ENCODE measurements around the gene STOM. TPM values are rescaled to one million over a fixed set of nuclear protein-coding genes. Genes with fewer than 3 reads are reported as not detected.

The STOM gene
- total and polyA plus RNA-seq, 10 of the 15 experiments (the other 5 are each of a cell fraction or from before 2014, with no cell fraction given) = 6.7 to 47.4 (median 39.8) TPM

DNA sequence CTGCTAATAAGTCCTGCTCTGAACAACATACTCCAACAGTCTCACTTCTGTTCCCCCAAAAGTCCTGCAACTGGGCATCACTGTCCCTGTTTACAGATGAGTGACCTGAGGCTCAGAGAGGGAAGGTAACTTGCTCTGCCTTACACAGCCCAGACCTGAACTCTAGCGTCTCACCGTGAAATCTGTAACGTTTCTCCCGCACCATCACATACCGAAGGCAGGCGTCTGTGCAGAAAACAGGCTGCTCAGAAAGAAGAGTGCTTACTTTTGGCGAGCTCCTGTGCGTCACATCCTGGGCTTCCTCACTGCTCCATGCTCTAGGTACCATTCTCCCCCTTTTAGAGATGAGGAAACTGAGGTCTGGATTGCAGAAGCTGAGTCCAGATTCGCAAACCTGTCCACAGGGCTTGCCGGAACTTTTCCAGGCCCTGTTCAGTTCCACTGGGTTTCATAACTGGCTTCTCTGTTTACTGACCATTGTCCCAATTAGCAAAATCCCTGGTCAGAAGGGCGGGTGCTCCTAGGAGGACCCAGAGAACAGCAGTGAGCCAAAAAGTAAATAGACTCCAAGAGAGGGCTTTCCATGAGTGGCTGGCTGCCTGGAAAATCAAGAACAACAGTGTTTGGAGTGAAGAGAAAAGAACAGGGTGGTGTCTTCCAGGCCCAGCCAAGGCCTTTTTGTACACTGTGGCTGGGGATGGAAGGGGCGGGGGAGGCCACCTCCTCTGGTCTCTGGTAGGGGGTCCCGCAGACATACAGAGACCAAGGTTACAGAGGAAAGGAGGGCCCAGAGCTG lies 75.0 kb downstream of the STOM start:
- BruUV-seq (replicated peaks) = no TSS peak
- H3K9ac ChIP-seq (ENCODE audit: control insufficient read depth, insufficient read depth, low read length) = no peak overlapping the region
- H3K4me3 ChIP-seq = no peak overlapping the region
- in situ Hi-C loops (cut with MboI) = no loop called here
- H3K27me3 ChIP-seq (replicated peaks in 1 of 2; ENCODE audit: control insufficient read depth in 2 of 2, insufficient read depth in 2 of 2, low read length in 1 of 2) = no peaks in the 10 kb centered on the region
- no peak overlapping the region for H3K27ac ChIP-seq (ENCODE audit: control insufficient read depth, insufficient read depth)
- H3K4me2 ChIP-seq (ENCODE audit: control insufficient read depth, insufficient read depth) = no peak overlapping the region
- ChIA-PET RAD21 (ENCODE audit: unreplicated experiment) (no interaction called here), SMC1A (ENCODE audit: uncharacterized antibody, unreplicated experiment) (no interaction called here), CTCF (interaction anchor here (1.7 kb wide), 1 partner anchor 346 kb away, joined by 4 read pairs; no protein-coding TSS in a partner anchor), POLR2A (no interaction called here)
- DNase-seq (ENCODE audit: low read depth, low spot score) (no peak), ATAC-seq (no peak), FAIRE-seq (no peak)
- H3K79me2 ChIP-seq (ENCODE audit: control insufficient read depth, insufficient read depth, low read length) = no peaks in the 10 kb centered on the region
- no peaks in the 10 kb centered on the region for H3K36me3 ChIP-seq (ENCODE audit: control insufficient read depth in 2 of 2, insufficient read depth in 2 of 2, low read length in 1 of 2)
- H2AFZ ChIP-seq (ENCODE audit: control insufficient read depth, low read depth, low read length) = no peak overlapping the region
- intact Hi-C loops (cut with micrococcal nuclease; ENCODE audit: unreplicated experiment) = no loop called here
- H3K4me1 ChIP-seq (ENCODE audit: control insufficient read depth, insufficient read depth, low read length) = peaks cover 4% of the 10 kb centered on the region; the same call in 1 of the 2 replicates
- no peak for TF ChIP-seq NRF1 (conservative IDR thresholded peaks at IDR 0.05; ENCODE audit: low read depth, low read length)
- TF ChIP-seq KAT2A (conservative IDR thresholded peaks at IDR 0.05; ENCODE audit: control insufficient read depth, low read depth, low read length) = no peak
- TF ChIP-seq ZSCAN29 (IDR thresholded peaks at IDR 0.05) = no peak
- no peak for TF ChIP-seq SIN3A (IDR thresholded peaks at IDR 0.05; ENCODE audit: low read depth, low read length)
- no peak for TF ChIP-seq HDAC2 (IDR thresholded peaks at IDR 0.05)
- TF ChIP-seq PAX5 (IDR thresholded peaks at IDR 0.05; ENCODE audit: borderline replicate concordance, low read depth, low read length) = no peak
- TF ChIP-seq POLR2AphosphoS5 (IDR thresholded peaks at IDR 0.05; ENCODE audit: low read length) = no peak
- TF ChIP-seq, protein P1, sequence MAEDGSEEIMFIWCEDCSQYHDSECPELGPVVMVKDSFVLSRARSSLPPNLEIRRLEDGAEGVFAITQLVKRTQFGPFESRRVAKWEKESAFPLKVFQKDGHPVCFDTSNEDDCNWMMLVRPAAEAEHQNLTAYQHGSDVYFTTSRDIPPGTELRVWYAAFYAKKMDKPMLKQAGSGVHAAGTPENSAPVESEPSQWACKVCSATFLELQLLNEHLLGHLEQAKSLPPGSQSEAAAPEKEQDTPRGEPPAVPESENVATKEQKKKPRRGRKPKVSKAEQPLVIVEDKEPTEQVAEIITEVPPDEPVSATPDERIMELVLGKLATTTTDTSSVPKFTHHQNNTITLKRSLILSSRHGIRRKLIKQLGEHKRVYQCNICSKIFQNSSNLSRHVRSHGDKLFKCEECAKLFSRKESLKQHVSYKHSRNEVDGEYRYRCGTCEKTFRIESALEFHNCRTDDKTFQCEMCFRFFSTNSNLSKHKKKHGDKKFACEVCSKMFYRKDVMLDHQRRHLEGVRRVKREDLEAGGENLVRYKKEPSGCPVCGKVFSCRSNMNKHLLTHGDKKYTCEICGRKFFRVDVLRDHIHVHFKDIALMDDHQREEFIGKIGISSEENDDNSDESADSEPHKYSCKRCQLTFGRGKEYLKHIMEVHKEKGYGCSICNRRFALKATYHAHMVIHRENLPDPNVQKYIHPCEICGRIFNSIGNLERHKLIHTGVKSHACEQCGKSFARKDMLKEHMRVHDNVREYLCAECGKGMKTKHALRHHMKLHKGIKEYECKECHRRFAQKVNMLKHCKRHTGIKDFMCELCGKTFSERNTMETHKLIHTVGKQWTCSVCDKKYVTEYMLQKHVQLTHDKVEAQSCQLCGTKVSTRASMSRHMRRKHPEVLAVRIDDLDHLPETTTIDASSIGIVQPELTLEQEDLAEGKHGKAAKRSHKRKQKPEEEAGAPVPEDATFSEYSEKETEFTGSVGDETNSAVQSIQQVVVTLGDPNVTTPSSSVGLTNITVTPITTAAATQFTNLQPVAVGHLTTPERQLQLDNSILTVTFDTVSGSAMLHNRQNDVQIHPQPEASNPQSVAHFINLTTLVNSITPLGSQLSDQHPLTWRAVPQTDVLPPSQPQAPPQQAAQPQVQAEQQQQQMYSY (CRISPR knock-in tag; IDR thresholded peaks at IDR 0.05) = no peak
- TF ChIP-seq, protein P2, sequence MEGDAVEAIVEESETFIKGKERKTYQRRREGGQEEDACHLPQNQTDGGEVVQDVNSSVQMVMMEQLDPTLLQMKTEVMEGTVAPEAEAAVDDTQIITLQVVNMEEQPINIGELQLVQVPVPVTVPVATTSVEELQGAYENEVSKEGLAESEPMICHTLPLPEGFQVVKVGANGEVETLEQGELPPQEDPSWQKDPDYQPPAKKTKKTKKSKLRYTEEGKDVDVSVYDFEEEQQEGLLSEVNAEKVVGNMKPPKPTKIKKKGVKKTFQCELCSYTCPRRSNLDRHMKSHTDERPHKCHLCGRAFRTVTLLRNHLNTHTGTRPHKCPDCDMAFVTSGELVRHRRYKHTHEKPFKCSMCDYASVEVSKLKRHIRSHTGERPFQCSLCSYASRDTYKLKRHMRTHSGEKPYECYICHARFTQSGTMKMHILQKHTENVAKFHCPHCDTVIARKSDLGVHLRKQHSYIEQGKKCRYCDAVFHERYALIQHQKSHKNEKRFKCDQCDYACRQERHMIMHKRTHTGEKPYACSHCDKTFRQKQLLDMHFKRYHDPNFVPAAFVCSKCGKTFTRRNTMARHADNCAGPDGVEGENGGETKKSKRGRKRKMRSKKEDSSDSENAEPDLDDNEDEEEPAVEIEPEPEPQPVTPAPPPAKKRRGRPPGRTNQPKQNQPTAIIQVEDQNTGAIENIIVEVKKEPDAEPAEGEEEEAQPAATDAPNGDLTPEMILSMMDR (IDR thresholded peaks at IDR 0.05 in 2 of 3, conservative IDR thresholded peaks at IDR 0.05 in 1 of 3; ENCODE audit: control insufficient read depth in 2 of 3, extremely low read depth in 1 of 3, insufficient read depth in 1 of 3, low read depth in 3 of 3, low read length in 3 of 3) = no peak
- TF ChIP-seq USF1 (IDR thresholded peaks at IDR 0.05; ENCODE audit: borderline replicate concordance, extremely low read length, insufficient read depth, low read depth, low read length) = no peak
- no peak for TF ChIP-seq EZH2 (IDR thresholded peaks at IDR 0.05; ENCODE audit: borderline replicate concordance, control insufficient read depth, low read depth, low read length)
- no peak for TF ChIP-seq BCL11A (IDR thresholded peaks at IDR 0.05; ENCODE audit: low read depth, low read length)
- TF ChIP-seq RAD51 (IDR thresholded peaks at IDR 0.05) = no peak
- no peak for TF ChIP-seq TARDBP (IDR thresholded peaks at IDR 0.05; ENCODE audit: borderline replicate concordance)
- H4K20me1 ChIP-seq (ENCODE audit: control insufficient read depth, insufficient read depth) = no peaks in the 10 kb centered on the region
- H3K9me3 ChIP-seq (replicated peaks; ENCODE audit: control insufficient read depth, insufficient read depth, low read length) = no peaks in the 10 kb centered on the region
- WGBS (ENCODE audit: insufficient coverage, insufficient replicate concordance, low lambda C conversion rate, missing lambda C conversion rate) = 86% methylated on average over 13 of the region's 13 CpGs

Data from GM12878 (cell line).